A549 (cell line): Measurements from ENCODE around the gene CYP4F8.

ENCODE experiments used
- CTCF ChIP-seq: fragments of >200 bp; sonication (Bioruptor Twin); formaldehyde crosslinking; IDR thresholded peaks from 3 replicates; pipeline ENCODE4 v1.5.1; 2016
- EHMT2 ChIP-seq: fragments of 200-600 bp; sonication (generic); IDR thresholded peaks from 2 replicates; pipeline ENCODE4 v1.6.1; 2016; ENCODE audit warnings: antibody characterized with exemption, low read depth, mild to moderate bottlenecking, moderate library complexity
- ELK1 ChIP-seq: fragments of 150-350 bp; IDR thresholded peaks from 2 replicates; pipeline ENCODE4 v1.6.1; 2014; ENCODE audit warnings: low read depth, mild to moderate bottlenecking, low read length
- HDAC2 ChIP-seq: fragments of 200-600 bp; sonication (generic); IDR thresholded peaks from 2 replicates; pipeline ENCODE4 v1.6.1; 2016
- HOXA7 ChIP-seq: fragments of 250-450 bp; sonication (Bioruptor Pico); IDR thresholded peaks from 2 replicates; pipeline ENCODE4 v1.5.0; 2020; ENCODE audit warnings: mild to moderate bottlenecking, moderate library complexity
- JUNB ChIP-seq: fragments of >200 bp; sonication (Bioruptor Twin); formaldehyde crosslinking; IDR thresholded peaks from 2 replicates; pipeline ENCODE4 v1.6.1; 2016
- KDM5A ChIP-seq: fragments of 200-600 bp; sonication (generic); IDR thresholded peaks from 2 replicates; pipeline ENCODE4 v1.6.1; 2016; ENCODE audit warnings: antibody characterized with exemption, mild to moderate bottlenecking
- POLR2A ChIP-seq: IDR thresholded peaks from 2 replicates; pipeline ENCODE4 v1.6.1; 2012; ENCODE audit warnings: mild to moderate bottlenecking, low read length
- REST ChIP-seq: fragments of 200-600 bp; sonication (generic); IDR thresholded peaks from 2 replicates; pipeline ENCODE4 v1.6.1; 2016; ENCODE audit warnings: antibody characterized with exemption, mild to moderate bottlenecking, moderate library complexity
- RFX5 ChIP-seq: fragments of 450-650 bp; IDR thresholded peaks from 2 replicates; pipeline ENCODE4 v1.7.1; 2014; ENCODE audit warnings: antibody characterized with exemption, mild to moderate bottlenecking, moderate library complexity
- SMC3 ChIP-seq: fragments of >200 bp; sonication (Bioruptor Twin); formaldehyde crosslinking; IDR thresholded peaks from 3 replicates; pipeline ENCODE4 v1.6.1; 2018; ENCODE audit warnings: inconsistent platforms
- TF ChIP-seq, protein P1 (sequence below): fragments of >200 bp; sonication (Bioruptor Twin); formaldehyde crosslinking; IDR thresholded peaks from 2 replicates; pipeline ENCODE4 v1.6.1; 2016
- TF ChIP-seq, protein P2 (sequence below): IDR thresholded peaks from 2 replicates; pipeline ENCODE4 v1.6.1; 2012

DNA sequence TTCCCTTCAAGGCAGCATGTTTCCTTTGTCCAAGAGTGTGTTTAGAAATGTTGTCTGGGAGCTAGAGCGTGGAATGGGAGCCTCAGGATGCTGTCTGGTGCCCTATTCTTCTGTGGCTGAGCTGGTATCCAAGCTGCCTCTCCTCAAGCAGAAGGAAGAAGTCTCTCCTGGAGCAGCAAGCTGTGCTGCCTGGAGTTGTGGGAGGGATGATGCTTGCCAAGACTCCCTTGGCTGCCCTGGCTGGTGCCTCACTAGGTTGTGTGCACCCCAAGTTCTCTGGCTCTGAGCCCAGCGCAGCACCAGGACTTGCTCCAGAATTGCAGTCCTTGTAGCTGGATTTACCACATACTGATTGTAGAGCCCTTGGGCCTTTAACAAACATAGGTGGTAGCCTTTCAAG lies 21.0 kb downstream of the CYP4F8 start:
- TF ChIP-seq CTCF (no peak), POLR2A (no peak), RFX5 (no peak), HOXA7 (CRISPR knock-in tag) (no peak), HDAC2 (no peak), REST (no peak), SMC3 (no peak), ELK1 (no peak), JUNB (no peak), KDM5A (no peak), EHMT2 (no peak)
- TF ChIP-seq, protein P1, sequence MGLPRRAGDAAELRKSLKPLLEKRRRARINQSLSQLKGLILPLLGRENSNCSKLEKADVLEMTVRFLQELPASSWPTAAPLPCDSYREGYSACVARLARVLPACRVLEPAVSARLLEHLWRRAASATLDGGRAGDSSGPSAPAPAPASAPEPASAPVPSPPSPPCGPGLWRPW: no peak
- TF ChIP-seq, protein P2, sequence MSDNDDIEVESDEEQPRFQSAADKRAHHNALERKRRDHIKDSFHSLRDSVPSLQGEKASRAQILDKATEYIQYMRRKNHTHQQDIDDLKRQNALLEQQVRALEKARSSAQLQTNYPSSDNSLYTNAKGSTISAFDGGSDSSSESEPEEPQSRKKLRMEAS: no peak
